Adrenal gland (tissue), 5 donors: ENCODE results near the gene PTPRJ.

Source experiments
- POLR2A ChIP-seq, 2 donors: fragments of 450-650 bp; IDR thresholded peaks; one replicate each; pipeline ENCODE4 v1.6.1; 2017; ENCODE audit warnings: antibody characterized with exemption in 2 of 2, mild to moderate bottlenecking in 2 of 2, moderate library complexity in 1 of 2
- TF ChIP-seq, protein P1 (sequence below), 6 experiments: fragments of 450-650 bp in 4 of 6; fragments of 200-600 bp in 2 of 6; sonication (generic) in 1 of 6; IDR thresholded peaks; 1 replicate in 5 of 6; 2 replicates in 1 of 6; pipeline versions ENCODE4 v1.5.1 to v1.8.0; 2016 to 2021; ENCODE audit warnings: antibody characterized with exemption in 6 of 6, mild to moderate bottlenecking in 2 of 6, moderate library complexity in 1 of 6
- donor health status: DM: no; HTN: no; CAD: no.

DNA sequence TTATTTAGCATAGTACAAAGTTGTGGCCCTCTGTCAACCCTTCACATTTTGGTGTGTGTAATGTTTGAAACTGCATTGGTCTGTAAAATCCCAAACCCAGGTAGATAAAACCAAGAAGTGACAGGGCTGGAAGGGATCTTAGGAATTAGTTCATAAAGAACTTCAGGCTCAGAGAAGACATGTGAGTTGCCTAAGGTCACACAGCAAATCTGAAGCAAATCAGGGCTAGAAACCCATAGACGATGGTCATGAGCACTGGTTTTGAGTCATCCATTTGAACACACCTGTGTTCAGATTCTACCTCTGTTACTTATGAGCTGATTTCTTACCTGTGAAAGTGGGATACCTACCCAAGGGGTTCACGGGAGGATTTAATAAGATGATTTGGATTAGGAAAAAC is 107.1 kb downstream of the PTPRJ start:
- TF ChIP-seq, protein P1, sequence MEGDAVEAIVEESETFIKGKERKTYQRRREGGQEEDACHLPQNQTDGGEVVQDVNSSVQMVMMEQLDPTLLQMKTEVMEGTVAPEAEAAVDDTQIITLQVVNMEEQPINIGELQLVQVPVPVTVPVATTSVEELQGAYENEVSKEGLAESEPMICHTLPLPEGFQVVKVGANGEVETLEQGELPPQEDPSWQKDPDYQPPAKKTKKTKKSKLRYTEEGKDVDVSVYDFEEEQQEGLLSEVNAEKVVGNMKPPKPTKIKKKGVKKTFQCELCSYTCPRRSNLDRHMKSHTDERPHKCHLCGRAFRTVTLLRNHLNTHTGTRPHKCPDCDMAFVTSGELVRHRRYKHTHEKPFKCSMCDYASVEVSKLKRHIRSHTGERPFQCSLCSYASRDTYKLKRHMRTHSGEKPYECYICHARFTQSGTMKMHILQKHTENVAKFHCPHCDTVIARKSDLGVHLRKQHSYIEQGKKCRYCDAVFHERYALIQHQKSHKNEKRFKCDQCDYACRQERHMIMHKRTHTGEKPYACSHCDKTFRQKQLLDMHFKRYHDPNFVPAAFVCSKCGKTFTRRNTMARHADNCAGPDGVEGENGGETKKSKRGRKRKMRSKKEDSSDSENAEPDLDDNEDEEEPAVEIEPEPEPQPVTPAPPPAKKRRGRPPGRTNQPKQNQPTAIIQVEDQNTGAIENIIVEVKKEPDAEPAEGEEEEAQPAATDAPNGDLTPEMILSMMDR (IDR thresholded peaks at IDR 0.05) = no peak
- TF ChIP-seq POLR2A (IDR thresholded peaks at IDR 0.05) = no peak
